Ovary (tissue), 9 donors: ENCODE measurements around the gene TRIB2. TPM values are rescaled to one million over a fixed set of nuclear protein-coding genes. Genes with fewer than 3 reads are reported as not detected.

Source experiments
- DNase-seq, 5 donors: peaks; one replicate each; pipeline ENCODE4 v3.0.0-alpha.2; 2019 to 2020
- H3K27ac ChIP-seq, 2 donors: fragments of 200-600 bp; one replicate each; pipeline versions ENCODE4 v1.5.1 to v1.8.0; 2019 to 2022
- H3K27me3 ChIP-seq: fragments of 200-600 bp; one replicate; pipeline ENCODE4 v1.8.0; 2022
- H3K36me3 ChIP-seq: fragments of 200-600 bp; sonication (generic); one replicate; pipeline ENCODE4 v1.5.1; 2019
- H3K4me1 ChIP-seq: one replicate; pipeline ENCODE4 v1.8.1; 2013; ENCODE audit warnings: mild to moderate bottlenecking, moderate library complexity; ENCODE audit not compliant: insufficient read depth
- H3K4me3 ChIP-seq: fragments of 200-600 bp; sonication (generic); one replicate; pipeline ENCODE4 v1.5.1; 2017
- H3K9me3 ChIP-seq, 2 donors: fragments of 200-600 bp in 1 of 2; sonication (generic) in 1 of 2; one replicate each; pipeline versions ENCODE4 v1.5.1 to v1.8.1; 2013 to 2019; ENCODE audit warnings: mild to moderate bottlenecking in 1 of 2, moderate library complexity in 1 of 2
- CTCF ChIP-seq, 3 donors: fragments of 450-650 bp in 2 of 3; fragments of 200-600 bp in 1 of 3; IDR thresholded peaks; one replicate each; pipeline versions ENCODE4 v1.5.1 to v1.8.0; 2016 to 2022; ENCODE audit warnings: antibody characterized with exemption in 3 of 3, mild to moderate bottlenecking in 1 of 3
- EP300 ChIP-seq: sonication (generic); formaldehyde crosslinking; IDR thresholded peaks from one replicate; pipeline ENCODE4 v1.6.1; 2017; ENCODE audit warnings: antibody characterized with exemption
- POLR2A ChIP-seq: fragments of 450-650 bp; IDR thresholded peaks from one replicate; pipeline ENCODE4 v1.6.1; 2017; ENCODE audit warnings: antibody characterized with exemption, mild to moderate bottlenecking, moderate library complexity
- WGBS, 3 donors: extraction: QIAGEN DNeasy Blood & Tissue Kit in 1 of 3; methylation state at CpG; one replicate each; pipeline versions ENCODE4 v1.1.5 to v1.1.7; 2013 to 2017; 5-methylcytosine and 5-hydroxymethylcytosine counted together
- intact Hi-C, 4 donors: fragments of 100-400 bp; cut with DNase I; formaldehyde crosslinking; loops; one replicate each; pipeline versions ENCODE4 v1.11.0 to v1.15.1; 2022 to 2023
- polyA plus RNA-seq, 2 donors: library from polyadenylated mRNA; stranded (reverse); fragments of 200-250 nt in 1 of 2; fragments of 350-450 nt in 1 of 2; fragmentation: Illumina TruSeq in 1 of 2; extraction: RNeasy Lipid Tissue Mini Kit (QIAGEN cat#74804) in 1 of 2; gene quantifications; one replicate each; pipeline ENCODE4 v1.2.3, GENCODE V29; 2013 to 2014
- total RNA-seq, 7 donors: library from RNA; depleted of rRNA in 2 of 7; stranded (reverse); fragments of >200 nt in 2 of 7; fragmentation: NEBNext Ultra II Directional in 3 of 7; extraction: Animal tissue kit (Norgen Biotek cat#: 25700) in 3 of 7; gene quantifications; one replicate each; pipeline versions ENCODE4 v1.1.0 to v1.2.4, GENCODE V29; 2016 to 2023
- donor health status: DM: no; HTN: no; CAD: no; lungs with moderate emphysema.
- donor health status: DM: no; HTN: no; CAD: no.
- donor health status: Bipolar disorder and iron deficiency.
- donor health status: DM: yes; HTN: yes; CAD: no.
- donor health status: DM: no; HTN: no; CAD: no.
- donor health status: DM: yes; HTN: yes; CAD: no.

TRIB2 gene
- total and polyA plus RNA-seq, 9 donors = 60.4 to 209 (median 94.7) TPM

- H3K27ac ChIP-seq = no peak overlapping the region
- H3K36me3 ChIP-seq = no peaks in the 10 kb centered on the region
- no peaks in the 10 kb centered on the region for H3K9me3 ChIP-seq
- intact Hi-C loops = no loop called here
- no peak for TF ChIP-seq CTCF (IDR thresholded peaks at IDR 0.05)
- no peak for TF ChIP-seq POLR2A
- TF ChIP-seq EP300 = no peak
- H3K4me3 ChIP-seq = no peak overlapping the region
- no peaks in the 10 kb centered on the region for H3K4me1 ChIP-seq
- no peaks in the 10 kb centered on the region for H3K27me3 ChIP-seq
- DNase-seq = no peak
Measured at GRCh38 chr2:12709207-12709522, 7.6 kb upstream of the TRIB2 start.

- WGBS, 3 donors = 91 to 92% (median 92%) methylated on average over 4 of the region's 4 CpGs
- Histone ChIP-seq H3K27ac (no peak overlapping the region), H3K4me1 (peaks cover 2% of the 10 kb centered on the region), H3K27me3 (no peaks in the 10 kb centered on the region), H3K36me3 (no peaks in the 10 kb centered on the region), H3K9me3 (no peaks in the 10 kb centered on the region), H3K4me3 (no peak overlapping the region)
- TF ChIP-seq CTCF (IDR thresholded peaks at IDR 0.05) (no peak), POLR2A (no peak), EP300 (no peak)
- DNase-seq = no peak
- intact Hi-C loops = loop anchor here in 2 of 4 donors (10.0 kb wide), 5 partner anchors 216 to 846 kb away; no protein-coding TSS in a partner anchor
Measured at GRCh38 chr2:12710301-12710700, 6.4 kb upstream of the TRIB2 start.

- H3K4me1 ChIP-seq = peaks cover 3% of the 10 kb centered on the region
- 100% methylated on average over 1 of the region's 1 CpG for WGBS, 3 donors
- no peak for TF ChIP-seq EP300
- TF ChIP-seq POLR2A = no peak
- no peak for TF ChIP-seq CTCF (IDR thresholded peaks at IDR 0.05)
- DNase-seq = no peak
- H3K27ac ChIP-seq = no peak overlapping the region
- no peaks in the 10 kb centered on the region for H3K9me3 ChIP-seq
- no peaks in the 10 kb centered on the region for H3K36me3 ChIP-seq
- H3K4me3 ChIP-seq = no peak overlapping the region
- intact Hi-C loops = loop anchor here in 2 of 4 donors (10.0 kb wide), 5 partner anchors 217 to 847 kb away; no protein-coding TSS in a partner anchor
- no peaks in the 10 kb centered on the region for H3K27me3 ChIP-seq
Measured at GRCh38 chr2:12711339-12711738, 5.4 kb upstream of the TRIB2 start.

GRCh38 chr2:12712881-12713280 lies 3.9 kb upstream of the TRIB2 start:
- TF ChIP-seq EP300 (no peak), POLR2A (no peak), CTCF (IDR thresholded peaks at IDR 0.05) (no peak)
- no peak overlapping the region for H3K4me3 ChIP-seq
- H3K9me3 ChIP-seq = no peaks in the 10 kb centered on the region
- DNase-seq = no peak
- no peak overlapping the region for H3K27ac ChIP-seq
- H3K27me3 ChIP-seq = no peaks in the 10 kb centered on the region
- intact Hi-C loops = loop anchor here in 2 of 4 donors (10.0 kb wide), 5 partner anchors 218 to 848 kb away; no protein-coding TSS in a partner anchor
- peaks cover 3% of the 10 kb centered on the region for H3K4me1 ChIP-seq
- 92 to 95% (median 93%) methylated on average over 8 of the region's 8 CpGs for WGBS, 3 donors
- H3K36me3 ChIP-seq = no peaks in the 10 kb centered on the region
